Jurkat, Clone E6-1 (cell line): Measurements from ENCODE around the gene WDR89.
"Not testable (repeated sequence)": the region's sequence is repeated elsewhere in the genome, so short reads cannot be mapped to it uniquely, and the experiment has no call there.

Source experiments
- DNase-seq: peaks from one replicate; pipeline ENCODE4 v3.0.0-alpha.2; 2011; ENCODE audit warnings: low read depth, low spot score
- H3K4me3 ChIP-seq: 2 replicates; pipeline ENCODE4 v1.5.1; 2011; ENCODE audit warnings: mild to moderate bottlenecking, low read length, control low read depth, moderate library complexity

Gene WDR89

GRCh38 chr14:63605041-63605532, 36.6 kb downstream of the WDR89 start:
- H3K4me3 ChIP-seq = no peak overlapping the region
- DNase-seq = no peak

DNA sequence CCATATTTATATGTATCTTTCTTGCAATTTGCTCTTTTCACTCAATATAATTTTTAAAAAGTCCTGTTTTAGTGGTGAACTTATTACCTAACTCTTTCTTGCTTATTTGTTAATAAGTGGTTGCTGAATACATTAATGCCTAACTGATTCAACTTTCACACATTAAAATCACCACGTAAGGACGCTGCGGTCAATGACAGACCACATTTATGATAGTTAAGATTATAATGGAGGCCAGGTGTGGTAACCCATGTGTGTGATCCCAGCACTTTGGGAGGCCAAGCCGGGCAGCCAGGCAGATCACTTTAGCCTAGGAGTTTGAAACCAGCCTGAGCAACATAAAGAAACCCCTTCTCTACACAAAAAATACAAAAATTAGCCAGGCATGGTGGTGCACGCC, 37.0 kb downstream of the WDR89 start:
- H3K4me3 ChIP-seq = no peak overlapping the region
- no peak for DNase-seq

GRCh38 chr14:63603749-63604277, 37.9 kb downstream of the WDR89 start:
- H3K4me3 ChIP-seq = no peak overlapping the region
- DNase-seq = peak; percentile 11

DNA sequence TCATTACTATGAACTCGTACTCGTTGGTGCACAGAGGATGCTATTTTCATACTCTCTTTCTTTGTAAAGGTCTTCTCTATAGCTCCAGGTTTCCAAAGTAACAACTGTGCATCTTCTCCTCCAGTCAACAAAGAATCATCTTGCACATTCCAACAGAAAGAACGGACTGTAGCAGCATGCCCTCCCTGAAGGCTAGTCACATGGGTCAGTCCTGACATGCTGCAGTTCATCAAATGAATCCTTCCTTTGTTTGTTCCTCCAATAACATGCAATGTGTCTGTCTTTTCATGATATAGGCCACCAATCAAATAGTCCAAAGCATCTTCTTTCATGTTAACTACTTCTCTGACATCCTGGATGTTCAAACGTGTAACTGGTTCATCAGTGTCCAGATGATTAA, 42.9 kb downstream of the WDR89 start:
- H3K4me3 ChIP-seq = no peak overlapping the region
- no peak for DNase-seq

DNA sequence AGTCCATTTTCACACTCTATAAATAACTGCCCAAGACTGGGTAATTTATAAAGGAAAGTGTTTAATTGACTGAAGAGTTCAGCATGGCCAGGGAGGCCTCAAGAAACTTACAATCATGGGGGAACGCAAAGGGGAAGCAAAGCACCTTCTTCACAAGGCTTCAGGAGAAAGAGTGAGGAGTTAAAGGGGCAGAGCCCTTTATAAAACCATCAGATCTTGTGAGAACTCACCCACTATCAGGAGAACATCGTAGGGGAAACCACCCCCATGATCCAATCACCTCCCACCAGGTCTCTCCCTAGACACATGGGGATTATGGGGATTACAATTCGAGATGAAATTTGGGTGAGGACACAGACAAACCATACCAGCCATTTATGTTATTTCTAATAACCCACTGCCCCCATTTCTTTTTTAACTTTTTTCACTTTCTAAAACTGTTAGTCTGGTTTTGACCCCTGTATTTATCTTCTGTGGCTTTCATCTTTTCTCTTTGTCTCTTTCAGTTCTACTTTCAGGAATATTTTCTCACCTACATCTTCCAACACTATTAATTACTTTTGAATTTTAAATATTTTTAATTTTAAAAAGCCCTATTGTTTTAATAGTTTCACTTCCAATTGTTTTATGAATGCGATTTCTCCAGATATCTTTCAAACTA, 44.5 kb downstream of the WDR89 start:
- DNase-seq = no peak
- H3K4me3 ChIP-seq = no peak overlapping the region

GRCh38 chr14:63594455-63595372, 47.0 kb downstream of the WDR89 start:
- DNase-seq = no peak
- no peak overlapping the region for H3K4me3 ChIP-seq

DNA sequence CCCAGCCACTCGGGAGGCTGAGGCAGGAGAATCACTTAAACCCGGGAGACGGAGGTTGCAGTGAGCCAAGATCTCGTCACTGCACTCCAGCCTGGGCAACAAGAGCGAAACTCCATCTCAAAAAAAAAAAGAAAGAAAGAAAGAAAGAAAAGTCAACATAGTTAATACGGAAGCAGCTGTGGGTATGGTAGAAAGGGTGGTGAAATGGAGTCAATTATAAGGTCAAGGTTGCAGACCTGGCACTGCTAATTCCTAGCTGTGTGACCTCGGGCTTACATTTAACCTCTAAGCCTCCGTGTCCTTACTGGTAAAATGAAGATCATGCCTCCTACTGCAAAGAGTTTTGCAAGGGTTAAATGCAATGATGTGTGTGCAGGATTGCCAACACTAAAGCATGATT, 58.6 kb downstream of the WDR89 start:
- H3K4me3 ChIP-seq, DNase-seq: not testable (repeated sequence)

DNA sequence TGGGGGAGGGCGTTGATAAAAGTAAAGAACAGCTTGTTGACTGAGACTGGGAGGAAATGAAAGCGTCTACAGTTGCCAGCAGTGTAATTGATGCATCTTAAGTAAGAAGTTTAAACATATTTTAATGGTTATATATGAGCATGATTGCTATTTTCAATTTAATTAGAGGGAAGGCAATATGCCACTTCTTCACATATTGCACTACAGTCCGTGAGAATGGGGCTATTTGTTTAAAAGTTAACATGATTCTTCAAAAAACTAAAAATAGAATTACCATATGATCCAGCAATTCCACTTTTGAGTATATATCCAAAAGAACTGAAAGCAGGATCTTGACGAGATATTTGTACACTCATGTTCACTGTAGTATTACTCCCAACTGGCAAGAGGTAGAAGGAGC, 60.2 kb downstream of the WDR89 start:
- no peak overlapping the region for H3K4me3 ChIP-seq
- no peak for DNase-seq

GRCh38 chr14:63578300-63578699, 63.4 kb downstream of the WDR89 start:
- no peak overlapping the region for H3K4me3 ChIP-seq
- DNase-seq = no peak

DNA sequence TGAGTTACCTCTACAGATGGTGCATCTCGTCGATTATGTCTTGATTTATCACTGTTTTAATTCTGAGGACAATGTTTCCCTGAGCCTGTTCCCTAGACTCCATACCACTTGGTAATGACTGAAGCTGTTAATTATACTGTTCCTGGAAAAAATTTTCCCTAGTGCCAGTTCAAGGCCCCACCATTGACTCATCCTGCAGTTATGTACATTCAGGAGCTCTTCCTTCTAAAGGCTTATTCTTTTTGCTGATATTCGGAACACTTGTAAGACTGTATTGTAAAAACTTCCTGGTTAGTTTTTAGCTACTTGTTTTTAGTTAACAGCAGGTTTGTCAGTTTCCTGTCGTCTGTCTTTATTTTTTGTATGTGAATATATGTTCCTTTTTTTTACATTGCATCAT, 68.1 kb downstream of the WDR89 start:
- no peak overlapping the region for H3K4me3 ChIP-seq
- DNase-seq = no peak

DNA sequence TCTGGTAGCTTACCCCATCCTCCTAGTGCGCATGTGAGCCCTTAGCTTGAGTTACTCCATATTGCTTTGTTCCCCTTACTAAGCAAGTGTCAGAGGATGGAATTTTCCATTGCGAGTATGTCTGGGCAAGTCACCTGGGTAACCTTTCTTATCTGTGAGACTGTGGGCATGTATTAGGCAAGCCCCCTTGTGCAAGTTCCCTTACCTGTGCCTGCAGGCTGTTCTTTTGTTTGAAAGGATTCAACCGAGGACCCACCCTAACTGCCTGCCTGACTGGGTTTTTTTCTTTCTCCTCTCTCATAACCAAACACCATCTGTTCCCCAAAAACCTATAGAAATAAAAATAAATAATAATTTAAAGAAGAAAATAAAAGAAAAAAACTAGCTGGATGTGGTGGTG, 76.2 kb downstream of the WDR89 start:
- no peak for DNase-seq
- H3K4me3 ChIP-seq = no peak overlapping the region

GRCh38 chr14:63564318-63564717, 77.4 kb downstream of the WDR89 start:
- H3K4me3 ChIP-seq = no peak overlapping the region
- no peak for DNase-seq

DNA sequence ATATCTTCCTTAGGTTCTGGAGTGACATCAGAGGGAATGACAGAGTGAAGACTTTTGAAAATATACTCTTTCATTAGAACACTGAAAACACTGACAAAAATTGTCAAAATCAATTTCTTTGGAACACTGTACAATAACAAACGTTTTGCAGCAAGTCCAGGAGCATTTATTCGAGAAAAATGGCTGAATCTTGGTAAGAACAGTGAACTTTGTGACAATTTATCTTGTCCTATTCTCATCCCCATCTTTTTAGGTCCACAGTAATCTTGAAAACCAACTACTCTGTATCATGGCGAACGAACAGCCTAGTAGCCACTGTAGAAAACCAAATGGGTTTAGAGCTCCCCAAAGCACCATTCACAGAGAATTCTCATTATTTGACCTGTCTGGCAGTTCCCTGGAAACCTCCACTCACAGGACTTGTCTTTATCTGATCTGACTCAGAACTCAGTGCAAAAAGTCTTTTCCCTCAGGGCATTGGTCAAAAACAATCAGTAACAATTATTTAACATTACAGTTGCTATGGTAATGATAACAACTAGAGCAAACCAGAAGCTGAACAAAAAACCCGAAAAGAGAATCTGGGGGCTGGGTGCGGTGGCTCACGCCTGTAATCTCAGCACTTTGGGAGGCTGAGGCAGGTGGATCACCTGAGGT, 78.2 kb downstream of the WDR89 start:
- no peak for DNase-seq
- no peak overlapping the region for H3K4me3 ChIP-seq

DNA sequence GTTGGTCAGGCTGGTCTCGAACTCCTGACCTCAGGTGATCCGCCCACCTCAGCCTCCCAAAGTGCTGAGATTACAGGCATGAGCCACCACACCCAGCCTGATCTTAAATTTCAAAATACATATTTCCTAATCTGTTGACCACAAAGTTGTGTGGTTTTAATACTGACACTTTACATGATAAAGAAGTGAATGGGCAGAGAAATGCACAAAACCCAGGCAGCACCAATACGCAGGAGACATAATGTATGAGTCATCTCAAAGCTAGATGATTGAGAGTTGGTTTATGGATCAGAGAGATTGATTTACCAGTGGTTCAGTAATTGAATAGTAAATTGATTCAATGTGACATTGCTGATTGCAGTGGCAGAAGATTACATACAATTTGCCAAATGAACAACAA, 79.3 kb downstream of the WDR89 start:
- H3K4me3 ChIP-seq = no peak overlapping the region
- DNase-seq = no peak

GRCh38 chr14:63555572-63555971, 86.1 kb downstream of the WDR89 start:
- no peak overlapping the region for H3K4me3 ChIP-seq
- DNase-seq = no peak

DNA sequence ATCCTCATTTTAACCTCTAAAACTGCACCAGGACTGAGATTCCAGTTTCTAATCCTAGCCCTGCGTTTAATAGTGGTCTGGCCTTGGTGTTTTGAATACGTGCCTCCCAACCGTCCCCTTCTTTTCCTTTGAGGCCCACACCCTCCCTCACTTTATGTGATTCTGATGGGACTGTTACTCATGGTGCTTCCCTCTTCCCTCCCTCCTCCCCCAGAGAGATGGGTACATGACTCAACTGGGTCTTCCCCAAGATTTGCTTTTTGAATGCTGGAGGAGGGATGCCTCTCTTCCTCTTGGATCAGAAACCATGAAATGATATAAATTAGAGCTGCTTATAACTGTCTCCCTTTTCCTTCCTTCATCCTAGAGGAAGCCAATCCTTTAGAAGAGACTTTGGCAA, 90.3 kb downstream of the WDR89 start:
- H3K4me3 ChIP-seq = no peak overlapping the region
- no peak for DNase-seq

DNA sequence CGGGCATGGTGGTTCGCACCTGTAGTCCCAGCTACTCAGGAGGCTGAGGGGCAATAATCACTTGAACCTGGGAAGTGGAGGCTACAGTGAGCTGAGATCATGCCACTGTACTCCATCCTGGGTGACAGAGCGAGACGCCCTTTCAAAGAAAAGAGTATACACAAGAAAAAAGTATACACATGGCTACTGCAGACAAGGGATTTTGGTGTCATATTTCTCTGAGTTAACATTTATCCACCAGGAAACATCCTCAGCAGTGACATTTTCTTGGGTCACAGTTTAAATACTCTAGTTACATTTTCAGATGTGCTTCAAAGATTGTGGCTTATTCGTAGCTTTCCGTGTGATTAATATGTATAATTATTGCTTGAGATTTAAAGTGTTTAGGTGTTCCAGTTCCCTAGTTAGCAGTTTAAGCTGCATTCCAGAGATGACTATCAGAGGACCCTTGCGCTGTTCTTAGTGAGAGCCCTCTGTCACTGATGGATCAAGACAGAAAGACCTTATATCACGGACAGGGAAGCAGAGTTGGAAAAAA, 93.8 kb downstream of the WDR89 start:
- no peak for DNase-seq
- H3K4me3 ChIP-seq = no peak overlapping the region
